Measurements from ENCODE around the gene NFAM1. TPM values are rescaled to one million over a fixed set of nuclear protein-coding genes. Genes with fewer than 3 reads are reported as not detected.

NFAM1 gene, protein sequence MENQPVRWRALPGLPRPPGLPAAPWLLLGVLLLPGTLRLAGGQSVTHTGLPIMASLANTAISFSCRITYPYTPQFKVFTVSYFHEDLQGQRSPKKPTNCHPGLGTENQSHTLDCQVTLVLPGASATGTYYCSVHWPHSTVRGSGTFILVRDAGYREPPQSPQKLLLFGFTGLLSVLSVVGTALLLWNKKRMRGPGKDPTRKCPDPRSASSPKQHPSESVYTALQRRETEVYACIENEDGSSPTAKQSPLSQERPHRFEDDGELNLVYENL
- not detected in 2 replicates for total RNA-seq
- polyA plus RNA-seq: not detected in 2 replicates
- not detected in 2 replicates for polyA plus RNA-seq (2011; cell fraction: cytosol; rRNA removed)
- not detected in 2 replicates for polyA plus RNA-seq (2011; cell fraction: nucleus; rRNA removed)
- not detected in 2 replicates for polyA plus RNA-seq (2012)
- polyA minus RNA-seq: not detected in 2 replicates
- polyA minus RNA-seq (2011; cell fraction: cytosol; rRNA and poly(A)+ RNA removed): not detected
- not detected in 2 replicates for polyA minus RNA-seq (2011; cell fraction: nucleus; rRNA and poly(A)+ RNA removed)
- not detected for Bru-seq, nascent RNA
- not detected for BruChase-seq, experiment 1, labeled RNA remaining after a 6-hour chase
- not detected for BruChase-seq, experiment 2, labeled RNA remaining after a 2-hour chase
- long read RNA-seq: 0 reads

DNA sequence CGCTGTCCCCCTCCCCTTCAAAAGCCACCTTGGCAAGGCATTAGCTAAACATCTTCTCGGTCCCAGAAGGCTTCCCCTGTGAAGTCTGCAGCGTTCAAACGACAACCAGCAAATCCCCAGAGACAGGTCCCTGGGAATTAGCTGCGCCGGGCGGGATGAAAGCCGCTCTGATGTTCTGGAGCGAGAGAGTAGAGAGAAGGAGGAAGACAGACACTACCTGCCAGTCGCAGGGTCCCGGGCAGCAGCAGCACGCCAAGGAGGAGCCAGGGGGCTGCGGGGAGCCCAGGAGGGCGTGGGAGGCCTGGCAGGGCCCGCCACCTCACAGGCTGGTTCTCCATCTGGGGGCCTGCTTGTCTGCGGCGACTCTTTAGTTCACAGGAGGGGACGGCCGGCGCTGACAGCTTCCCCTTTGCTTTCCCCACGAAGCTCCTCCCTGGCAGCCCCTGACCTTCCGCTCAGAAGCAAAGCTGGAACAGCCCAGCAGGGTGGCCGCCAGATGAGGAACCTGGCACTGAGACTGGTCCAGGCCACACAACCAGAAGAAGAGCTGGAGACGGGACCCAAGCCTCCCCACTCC lies at the start of gene NFAM1:
Gene NFAM1 (minus strand): TSS at position 384 of the 577 bp plus-strand sequence. CDS start 46 bp downstream, at position 338.
- Histone ChIP-seq H3K9me1 (replicated peaks; ENCODE audit: control insufficient read depth, extremely low read depth, insufficient read depth, low read length) (no peaks in the 10 kb centered on the region), H3K79me2 (ENCODE audit: control insufficient read depth, insufficient read depth, low read length) (no peaks in the 10 kb centered on the region), H3K9ac (replicated peaks; ENCODE audit: extremely low read depth, insufficient read depth, low read length) (no peak within 1 kb of the TSS), H3K4me2 (ENCODE audit: insufficient read depth, low read length) (no peak within 1 kb of the TSS), H2AFZ (ENCODE audit: low read depth, low read length) (no peak within 1 kb of the TSS), H3K27me3 (ENCODE audit: control insufficient read depth in 2 of 2, insufficient read depth in 2 of 2, low read length in 2 of 2) (peaks cover 29 to 33% of the 10 kb centered on the region in 2 experiments), H3K4me1 (ENCODE audit: control insufficient read depth, extremely low read depth, insufficient read depth, low read length) (no peaks in the 10 kb centered on the region), H4K20me1 (replicated peaks; ENCODE audit: control insufficient read depth, extremely low read depth, insufficient read depth, low read length) (no peaks in the 10 kb centered on the region), H3K27ac (ENCODE audit: insufficient read depth, low read depth, low read length) (no peak within 1 kb of the TSS), H3K9me3 (replicated peaks; ENCODE audit: control insufficient read depth, insufficient read depth, low read length) (no peaks in the 10 kb centered on the region), H3K36me3 (ENCODE audit: control insufficient read depth in 2 of 2, extremely low read depth in 1 of 2, insufficient read depth in 2 of 2, low read length in 2 of 2) (no peaks in the 10 kb centered on the region), H3K4me3 (replicated peaks in 1 of 3; ENCODE audit: insufficient read depth in 1 of 3, low read depth in 1 of 3, low read length in 3 of 3) (no peak within 1 kb of the TSS)
- no peak for DNase-seq (ENCODE audit: low read depth, low spot score)
- no peak for FAIRE-seq
- dilution Hi-C loops (cut with MboI; ENCODE audit: extremely low pct_ligation_motif_present, low sequenced_read_pairs) (no loop called here), intact Hi-C loops (cut with micrococcal nuclease) (loop anchor here (10.0 kb wide), 1 partner anchor 157 kb away; the partner anchor contains the start of gene TCF20)
- ChIA-PET POLR2A (no interaction called here), CTCF (interaction anchor here (0.7 to 1.5 kb wide), 2 partner anchors 12 to 466 kb away, joined by 3 to 4 read pairs; no protein-coding TSS in a partner anchor)
- TF ChIP-seq POLR2A (IDR thresholded peaks at IDR 0.05; ENCODE audit: low read depth, low read length): no peak
- peak; percentile 66 for TF ChIP-seq EZH2 (IDR thresholded peaks at IDR 0.05; ENCODE audit: borderline replicate concordance, low read depth, low read length, severe bottlenecking)
- no TSS peak for BruUV-seq (replicated peaks)

DNA sequence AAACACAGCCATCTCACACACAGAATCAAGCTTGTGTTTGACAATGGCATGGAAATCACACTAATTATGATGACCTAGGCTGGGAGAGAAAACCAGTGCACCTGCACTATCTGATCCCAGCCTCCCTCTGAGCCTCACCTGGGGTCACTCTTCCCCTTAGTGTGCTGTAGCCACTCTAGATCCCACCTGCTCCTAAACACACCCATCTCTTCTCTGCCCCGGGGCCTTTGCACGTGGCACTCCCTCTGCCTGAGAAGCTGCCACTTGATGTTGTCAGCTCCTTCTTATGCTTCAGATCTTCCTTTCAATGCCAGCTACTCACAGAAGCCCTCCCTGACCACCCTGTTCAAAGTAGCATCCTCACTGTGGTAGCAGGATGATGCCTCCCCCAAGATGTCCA lies 42.9 kb upstream of the NFAM1 start:
- CTCF ChIA-PET: interaction anchor here (1.0 to 2.5 kb wide), 4 partner anchors 12 to 384 kb away, joined by 3 to 9 read pairs (median 4); partner anchors contain the start of gene NDUFA6
- intact Hi-C loops (cut with micrococcal nuclease): no loop called here

More for the DNA sequence above, 42.9 kb upstream of the NFAM1 start:
- Histone ChIP-seq H3K27me3 (ENCODE audit: control insufficient read depth in 2 of 2, insufficient read depth in 2 of 2, low read length in 2 of 2) (peaks cover 0 to 2% of the 10 kb centered on the region in 2 experiments), H3K27ac (ENCODE audit: insufficient read depth, low read depth, low read length) (no peak overlapping the region), H2AFZ (ENCODE audit: low read depth, low read length) (no peak overlapping the region), H3K79me2 (ENCODE audit: control insufficient read depth, insufficient read depth, low read length) (no peaks in the 10 kb centered on the region), H3K4me2 (ENCODE audit: insufficient read depth, low read length) (no peak overlapping the region), H3K9ac (replicated peaks; ENCODE audit: extremely low read depth, insufficient read depth, low read length) (no peak overlapping the region), H3K4me1 (ENCODE audit: control insufficient read depth, extremely low read depth, insufficient read depth, low read length) (no peaks in the 10 kb centered on the region), H3K9me3 (replicated peaks; ENCODE audit: control insufficient read depth, insufficient read depth, low read length) (no peaks in the 10 kb centered on the region), H3K4me3 (replicated peaks in 1 of 3; ENCODE audit: insufficient read depth in 1 of 3, low read depth in 1 of 3, low read length in 3 of 3) (no peak overlapping the region), H3K36me3 (ENCODE audit: control insufficient read depth in 2 of 2, extremely low read depth in 1 of 2, insufficient read depth in 2 of 2, low read length in 2 of 2) (no peaks in the 10 kb centered on the region), H4K20me1 (replicated peaks; ENCODE audit: control insufficient read depth, extremely low read depth, insufficient read depth, low read length) (no peaks in the 10 kb centered on the region), H3K9me1 (replicated peaks; ENCODE audit: control insufficient read depth, extremely low read depth, insufficient read depth, low read length) (no peaks in the 10 kb centered on the region)
- POLR2A ChIA-PET: no interaction called here
- TF ChIP-seq EZH2 (IDR thresholded peaks at IDR 0.05; ENCODE audit: borderline replicate concordance, low read depth, low read length, severe bottlenecking): no peak
- no peak for TF ChIP-seq GATA2 (IDR thresholded peaks at IDR 0.05; ENCODE audit: insufficient read depth, insufficient read length, low read depth, low read length)
- no peak for TF ChIP-seq MYC (IDR thresholded peaks at IDR 0.05; ENCODE audit: low read depth, low read length)
- no peak for TF ChIP-seq POLR2A (IDR thresholded peaks at IDR 0.05; ENCODE audit: low read depth, low read length)
- FAIRE-seq: no peak
- dilution Hi-C loops (cut with MboI; ENCODE audit: extremely low pct_ligation_motif_present, low sequenced_read_pairs): no loop called here
- no TSS peak for BruUV-seq (replicated peaks)
- no peak for DNase-seq (ENCODE audit: low read depth, low spot score)

Data from endothelial cell of umbilical vein (primary cell).